ENCODE data around the gene NECTIN1.

NECTIN1 gene

GRCh38 chr11:119759747-119760412 lies 30.9 kb upstream of the NECTIN1 start:
- TF ChIP-seq CTCF (IDR thresholded peaks at IDR 0.05; ENCODE audit: low read depth, low read length): no peak
- no peak overlapping the region for H3K4me3 ChIP-seq (replicated peaks in 1 of 2; ENCODE audit: low read depth in 2 of 2, low read length in 2 of 2)
- DNase-seq (ENCODE audit: low read depth in 2 of 2): no peak

- peak; percentile 17 to 21 for DNase-seq (ENCODE audit: low read depth in 2 of 2)
- no peak for TF ChIP-seq CTCF (IDR thresholded peaks at IDR 0.05; ENCODE audit: low read depth, low read length)
- no peak overlapping the region for H3K4me3 ChIP-seq (replicated peaks in 1 of 2; ENCODE audit: low read depth in 2 of 2, low read length in 2 of 2)
Measured at GRCh38 chr11:119759324-119759723, 30.3 kb upstream of the NECTIN1 start.

- H3K4me3 ChIP-seq (replicated peaks in 1 of 2; ENCODE audit: low read depth in 2 of 2, low read length in 2 of 2): no peak overlapping the region
- TF ChIP-seq CTCF (IDR thresholded peaks at IDR 0.05; ENCODE audit: low read depth, low read length): no peak
- DNase-seq (ENCODE audit: low read depth in 2 of 2): peak in 1 of 2 donors; percentile 40
Measured at GRCh38 chr11:119758291-119758690, 29.3 kb upstream of the NECTIN1 start.

- DNase-seq (ENCODE audit: low read depth in 2 of 2): no peak
- H3K4me3 ChIP-seq (replicated peaks in 1 of 2; ENCODE audit: low read depth in 2 of 2, low read length in 2 of 2): no peak overlapping the region
- TF ChIP-seq CTCF (IDR thresholded peaks at IDR 0.05; ENCODE audit: low read depth, low read length): no peak
Measured at GRCh38 chr11:119757378-119757777, 28.4 kb upstream of the NECTIN1 start.

- DNase-seq (ENCODE audit: low read depth in 2 of 2): no peak
- TF ChIP-seq CTCF (IDR thresholded peaks at IDR 0.05; ENCODE audit: low read depth, low read length): no peak
- H3K4me3 ChIP-seq (replicated peaks in 1 of 2; ENCODE audit: low read depth in 2 of 2, low read length in 2 of 2): no peak overlapping the region
Measured at GRCh38 chr11:119756169-119756865, 27.3 kb upstream of the NECTIN1 start.

- TF ChIP-seq CTCF (IDR thresholded peaks at IDR 0.05; ENCODE audit: low read depth, low read length): no peak
- H3K4me3 ChIP-seq (replicated peaks in 1 of 2; ENCODE audit: low read depth in 2 of 2, low read length in 2 of 2): no peak overlapping the region
- no peak for DNase-seq (ENCODE audit: low read depth in 2 of 2)
Measured at GRCh38 chr11:119755356-119756071, 26.5 kb upstream of the NECTIN1 start.

Measured in cardiac fibroblast (primary cell).